Fibroblast of skin of left biceps (primary cell): ENCODE data around the gene BCL2L12.
"Not testable (repeated sequence)": the region's sequence is repeated elsewhere in the genome, so short reads cannot be mapped to it uniquely, and the experiment has no call there.

Experiments used
- DNase-seq, 2 experiments: peaks; one replicate each; pipeline ENCODE4 v3.0.0-alpha.2; 2013; ENCODE audit warnings: low read depth in 2 of 2

Gene BCL2L12

GRCh38 chr19:49665351-49666119 is at the start of gene BCL2L12, which contains the start of gene IRF3:
BCL2L12 (plus strand) TSS chr19:49665933; CDS start chr19:49666693, 760 bp downstream.
IRF3 (minus strand) TSS chr19:49665857; CDS start chr19:49664838, 1,019 bp downstream.
- DNase-seq: peak; percentile 86 to 87

GRCh38 chr19:49616532-49616931 is 49.2 kb upstream of the BCL2L12 start:
- DNase-seq: no peak

- DNase-seq: no peak
Measured at GRCh38 chr19:49616945-49617344, 48.8 kb upstream of the BCL2L12 start.

GRCh38 chr19:49617860-49618259 is 47.9 kb upstream of the BCL2L12 start:
- not testable (repeated sequence) for DNase-seq

- DNase-seq: no peak
Measured at GRCh38 chr19:49624967-49625910, 40.5 kb upstream of the BCL2L12 start.

- no peak for DNase-seq
Measured at GRCh38 chr19:49626226-49626625, 39.5 kb upstream of the BCL2L12 start.

- DNase-seq: no peak
Measured at GRCh38 chr19:49629659-49630058, 36.1 kb upstream of the BCL2L12 start.

- no peak for DNase-seq
Measured at GRCh38 chr19:49631014-49631588, 34.6 kb upstream of the BCL2L12 start.

GRCh38 chr19:49631610-49632192 is 34.0 kb upstream of the BCL2L12 start:
- no peak for DNase-seq

GRCh38 chr19:49632576-49632975 is 33.2 kb upstream of the BCL2L12 start:
- no peak for DNase-seq

GRCh38 chr19:49633273-49633672 is 32.5 kb upstream of the BCL2L12 start:
- not testable (repeated sequence) for DNase-seq

GRCh38 chr19:49635530-49636232 is 30.1 kb upstream of the BCL2L12 start:
- DNase-seq: no peak

- no peak for DNase-seq
Measured at GRCh38 chr19:49636233-49636932, 29.4 kb upstream of the BCL2L12 start.

GRCh38 chr19:49637821-49638738 is 27.7 kb upstream of the BCL2L12 start:
- DNase-seq: peak; percentile 30 to 31

- no peak for DNase-seq
Measured at GRCh38 chr19:49639401-49640112, 26.2 kb upstream of the BCL2L12 start.

- peak; percentile 100 for DNase-seq
Measured at GRCh38 chr19:49640113-49640898, 25.4 kb upstream of the BCL2L12 start, which contains the start of gene RRAS. RRAS (minus strand) TSS chr19:49640143; CDS start chr19:49640098, 45 bp downstream.

- peak; percentile 99 for DNase-seq
Measured at GRCh38 chr19:49641688-49642491, 23.8 kb upstream of the BCL2L12 start, which contains the start of gene SCAF1. SCAF1 (plus strand) TSS chr19:49642209; CDS start chr19:49645027, 2,818 bp downstream.
